ENCODE data around the gene TFDP2. TPM values are rescaled to one million over a fixed set of nuclear protein-coding genes. Genes with fewer than 3 reads are reported as not detected.
"Not testable (repeated sequence)": the region's sequence is repeated elsewhere in the genome, so short reads cannot be mapped to it uniquely, and the experiment has no call there.

The TFDP2 gene, protein sequence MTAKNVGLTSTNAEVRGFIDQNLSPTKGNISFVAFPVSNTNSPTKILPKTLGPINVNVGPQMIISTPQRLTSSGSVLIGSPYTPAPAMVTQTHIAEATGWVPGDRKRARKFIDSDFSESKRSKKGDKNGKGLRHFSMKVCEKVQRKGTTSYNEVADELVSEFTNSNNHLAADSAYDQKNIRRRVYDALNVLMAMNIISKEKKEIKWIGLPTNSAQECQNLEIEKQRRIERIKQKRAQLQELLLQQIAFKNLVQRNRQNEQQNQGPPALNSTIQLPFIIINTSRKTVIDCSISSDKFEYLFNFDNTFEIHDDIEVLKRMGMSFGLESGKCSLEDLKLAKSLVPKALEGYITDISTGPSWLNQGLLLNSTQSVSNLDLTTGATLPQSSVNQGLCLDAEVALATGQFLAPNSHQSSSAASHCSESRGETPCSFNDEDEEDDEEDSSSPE
- polyA plus RNA-seq (2013, experiment 1 of 2; ENCODE audit: insufficient read length) = 12.1 TPM
- polyA plus RNA-seq (2013, experiment 2 of 2; ENCODE audit: insufficient read length) = 13.5 TPM

DNA sequence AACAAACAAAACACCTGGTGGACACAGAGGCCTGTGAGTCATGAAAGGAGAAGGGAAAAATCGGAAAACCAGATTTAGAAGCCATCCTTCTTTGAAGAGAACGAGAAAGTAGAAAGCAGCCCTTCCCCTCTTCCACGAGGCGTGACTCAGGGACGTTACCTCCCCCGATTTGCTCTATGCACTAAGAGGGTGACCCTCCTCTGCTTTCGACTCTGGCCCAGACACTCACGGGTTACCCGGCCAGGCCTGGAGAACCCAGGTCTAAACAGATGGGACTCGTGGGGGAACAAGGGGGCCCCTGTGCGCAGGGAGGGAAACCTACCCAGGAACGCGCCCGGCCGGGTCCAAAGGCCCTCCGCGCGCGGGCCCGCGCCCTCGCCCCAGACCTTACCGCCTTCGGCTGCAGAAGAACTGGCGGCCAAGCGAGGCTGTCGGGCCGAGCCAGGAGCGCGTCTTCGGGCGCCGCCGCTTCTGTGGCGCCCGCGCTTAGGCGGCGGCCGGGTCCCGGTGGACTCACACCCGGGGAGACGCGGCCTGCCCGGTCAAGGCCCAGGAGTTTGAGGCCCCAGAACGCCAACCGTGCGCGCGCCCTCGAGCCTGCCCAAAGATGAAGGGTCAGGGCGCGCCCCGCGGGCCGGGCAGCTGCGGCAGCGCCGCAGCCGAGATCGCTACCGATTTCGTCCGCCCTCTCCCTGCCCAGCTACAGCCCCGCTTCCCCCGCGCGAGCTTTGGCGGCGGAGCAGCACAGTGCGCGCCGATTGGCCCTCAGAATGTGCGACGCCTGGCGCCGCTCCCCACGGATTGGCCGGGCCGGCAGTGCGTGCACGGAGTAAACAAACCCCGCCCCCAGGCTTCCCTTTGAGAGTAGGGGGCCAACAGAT, at the start of gene TFDP2:
TSS of gene TFDP2 (minus strand) at position 753 of the 881 bp plus-strand sequence. CDS start 47,795 bp downstream, outside the sequence.
- peak; percentile 89 for DNase-seq

DNA sequence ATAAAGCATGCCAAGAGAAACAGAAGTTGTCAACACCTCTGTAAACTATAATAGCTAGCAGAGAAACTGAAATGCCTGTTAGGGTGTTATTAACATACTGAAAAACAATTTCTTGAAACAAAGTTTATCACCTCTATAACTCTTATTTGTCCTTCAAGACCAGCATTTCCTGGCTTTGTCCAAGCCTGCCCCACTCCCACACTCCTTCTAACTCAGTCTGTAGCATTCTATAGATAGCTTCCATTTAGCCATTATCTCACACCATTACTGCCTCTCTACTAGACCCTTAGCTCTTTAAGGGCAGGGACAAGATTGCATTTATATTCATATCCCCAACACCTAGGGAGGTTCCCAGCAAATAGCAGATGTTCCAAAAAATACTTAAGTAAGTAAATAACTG, 39.5 kb upstream of the TFDP2 start:
- no peak for DNase-seq

DNA sequence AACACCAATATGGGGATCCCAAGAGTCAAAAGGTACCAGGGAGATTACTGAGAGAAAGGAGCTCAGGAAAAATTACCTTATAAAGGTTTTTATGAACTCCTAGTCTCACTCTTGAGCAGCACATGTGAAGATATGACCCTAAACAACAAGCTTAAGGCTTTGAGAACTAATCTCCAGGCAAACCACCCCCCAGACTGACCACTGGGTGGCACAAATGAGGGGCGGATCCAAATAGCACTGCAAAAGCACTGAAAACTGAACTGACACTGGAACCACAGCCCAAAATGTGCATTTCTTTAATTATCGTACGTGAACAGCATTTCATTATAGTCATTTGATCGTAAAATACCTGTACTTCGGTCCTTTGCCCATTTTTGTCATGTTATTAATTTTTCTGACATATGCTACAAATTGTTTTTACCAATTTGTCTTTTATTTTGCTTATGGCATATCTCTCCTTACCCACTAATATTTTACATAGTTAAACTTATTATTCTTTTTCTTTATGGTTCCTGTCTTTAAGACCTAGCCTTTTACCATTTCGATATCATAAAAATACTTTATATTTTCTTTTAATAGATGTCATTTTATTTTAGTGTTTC, 31.5 kb upstream of the TFDP2 start:
- DNase-seq = peak; percentile 32

DNA sequence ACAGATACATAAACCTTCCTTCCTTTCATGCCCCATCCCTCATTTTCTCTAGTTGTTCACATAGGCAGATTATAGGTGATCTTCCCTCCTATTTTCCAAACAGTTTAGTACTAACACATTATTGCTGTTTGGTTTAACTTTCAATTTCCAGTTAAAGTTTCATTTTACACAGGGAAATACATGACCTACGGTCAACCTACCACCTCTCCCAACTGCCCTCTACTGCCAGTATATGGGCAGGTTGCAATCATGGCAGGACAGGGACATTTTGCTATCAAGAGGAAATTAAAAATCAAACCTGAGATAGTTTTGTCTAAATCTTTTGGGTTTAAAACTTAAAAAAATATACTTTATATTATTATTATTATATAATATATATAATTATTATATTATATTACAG, 26.1 kb upstream of the TFDP2 start:
- no peak for DNase-seq

DNA sequence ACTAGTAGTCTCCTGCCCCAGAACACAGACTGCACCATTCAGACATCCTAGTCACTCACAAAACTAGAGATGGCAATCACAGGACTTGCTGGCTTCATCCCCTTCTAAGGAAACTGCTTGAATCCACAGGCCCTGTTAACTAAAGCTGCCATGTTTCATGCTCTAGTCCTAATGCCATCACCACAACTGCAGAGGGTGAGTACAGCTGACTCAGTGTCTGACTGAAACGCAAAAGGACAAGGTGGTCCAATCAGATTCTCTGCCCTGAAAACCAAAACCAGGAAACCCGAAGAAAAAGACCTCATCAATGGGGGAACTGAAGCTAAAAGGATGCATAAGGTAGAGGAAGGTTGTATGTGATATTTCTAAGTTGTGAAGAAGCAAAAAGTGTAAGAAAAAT, 25.2 kb upstream of the TFDP2 start:
- no peak for DNase-seq

DNA sequence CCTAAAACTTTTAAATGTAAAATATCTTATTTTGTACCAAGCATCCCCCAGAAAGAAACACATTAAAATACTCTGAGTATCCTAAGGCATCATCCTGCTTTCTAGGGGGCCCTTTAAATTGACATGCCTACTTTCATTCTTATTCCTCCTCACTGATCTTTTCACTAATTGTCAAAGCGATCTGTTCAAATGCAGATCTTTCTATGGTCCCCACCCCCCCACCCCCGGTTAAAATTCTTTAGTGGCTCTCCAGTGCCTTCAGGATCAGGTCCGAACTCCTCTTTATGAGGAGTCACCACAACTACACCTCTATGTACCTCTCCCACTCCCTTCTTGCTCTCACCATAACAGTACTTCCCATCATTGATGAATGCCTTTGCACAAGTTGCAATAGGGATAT, 19.2 kb upstream of the TFDP2 start:
- no peak for DNase-seq

DNA sequence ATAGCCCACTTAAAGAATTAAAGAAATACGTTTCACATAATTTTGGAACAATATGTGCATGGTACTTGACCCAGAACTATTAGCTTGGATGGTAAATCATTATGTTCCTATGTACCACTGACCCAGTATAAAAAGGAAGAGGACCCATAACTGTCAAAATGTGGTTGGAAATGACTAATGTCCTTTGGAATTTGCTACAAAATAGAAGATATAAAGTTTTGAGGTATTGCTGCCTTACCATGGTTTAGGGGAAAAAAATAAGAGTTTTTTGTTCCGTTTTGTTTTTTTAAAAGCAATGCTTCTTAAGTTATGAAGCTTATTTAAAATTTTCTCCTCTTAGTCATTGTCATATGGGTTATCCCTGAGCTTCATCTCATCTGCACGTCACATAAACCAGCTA, 15.8 kb upstream of the TFDP2 start:
- peak; percentile 69 for DNase-seq

DNA sequence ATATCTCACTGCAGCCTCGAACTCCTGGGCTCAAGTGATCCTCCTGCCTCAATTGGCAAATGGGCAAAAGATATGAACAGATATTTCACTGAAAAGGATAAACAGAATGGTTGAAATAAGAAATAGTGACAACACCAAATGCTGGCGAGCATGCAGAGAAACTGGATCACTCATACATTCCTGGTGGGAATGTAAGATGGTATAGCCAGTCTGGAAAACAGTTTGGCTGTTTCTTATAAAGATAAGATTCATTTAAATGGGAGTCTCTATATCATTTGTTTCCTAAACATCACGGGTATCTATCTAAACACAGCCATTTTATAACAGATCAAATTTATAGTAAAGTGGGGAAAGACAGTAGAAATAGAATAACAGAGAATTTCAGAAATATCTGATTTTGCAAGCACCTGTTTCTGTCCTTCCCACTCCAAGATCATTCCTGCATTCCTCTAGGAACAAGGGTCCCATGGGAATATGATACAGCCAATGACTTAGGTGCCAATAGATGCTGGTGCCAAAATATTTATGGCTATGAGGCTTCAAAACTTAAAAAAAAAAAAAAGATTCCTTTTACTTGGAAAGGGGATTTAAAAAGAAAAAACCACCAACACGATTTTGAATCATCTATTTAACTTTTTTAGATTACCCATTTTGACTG, 9.9 kb upstream of the TFDP2 start:
- DNase-seq = no peak

DNA sequence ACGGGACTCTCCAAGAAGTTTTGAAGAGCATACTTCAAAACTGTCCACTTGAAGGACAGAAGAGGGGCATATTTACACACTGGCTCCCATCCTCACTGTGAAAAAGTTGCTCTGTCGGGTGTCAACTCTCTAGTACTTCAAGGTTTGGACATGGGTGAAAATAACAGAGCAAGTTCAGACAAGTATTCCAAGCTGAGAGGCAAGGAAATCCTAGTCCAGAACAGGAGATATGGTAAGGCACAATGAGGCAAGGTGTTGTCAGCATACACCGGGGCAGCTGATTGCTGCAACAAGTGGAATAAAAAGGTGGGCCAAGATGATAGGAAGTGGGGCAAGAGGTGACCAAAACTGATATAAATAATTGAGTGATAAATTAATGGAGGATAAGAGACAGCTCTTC, 4.8 kb upstream of the TFDP2 start:
- DNase-seq = no peak

DNA sequence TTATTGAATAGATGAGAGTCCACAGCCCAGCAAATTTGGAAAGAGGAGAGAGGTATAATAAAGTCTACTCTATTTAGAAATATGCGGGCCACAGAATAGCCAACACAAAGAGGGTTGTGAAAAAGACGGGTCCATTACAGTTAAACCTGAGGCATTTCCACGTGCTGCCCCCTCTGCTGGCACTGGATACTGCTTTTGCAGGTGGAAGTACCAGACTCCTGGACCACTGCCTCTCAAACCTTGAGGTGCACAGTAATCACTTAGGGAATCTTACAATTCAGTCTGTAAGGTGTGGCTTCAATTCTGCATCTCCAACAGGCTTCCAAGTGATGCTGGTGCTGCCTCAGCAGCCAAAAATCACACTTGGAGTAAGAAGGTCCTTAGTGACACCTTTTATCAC, 3.0 kb upstream of the TFDP2 start:
- no peak for DNase-seq

DNA sequence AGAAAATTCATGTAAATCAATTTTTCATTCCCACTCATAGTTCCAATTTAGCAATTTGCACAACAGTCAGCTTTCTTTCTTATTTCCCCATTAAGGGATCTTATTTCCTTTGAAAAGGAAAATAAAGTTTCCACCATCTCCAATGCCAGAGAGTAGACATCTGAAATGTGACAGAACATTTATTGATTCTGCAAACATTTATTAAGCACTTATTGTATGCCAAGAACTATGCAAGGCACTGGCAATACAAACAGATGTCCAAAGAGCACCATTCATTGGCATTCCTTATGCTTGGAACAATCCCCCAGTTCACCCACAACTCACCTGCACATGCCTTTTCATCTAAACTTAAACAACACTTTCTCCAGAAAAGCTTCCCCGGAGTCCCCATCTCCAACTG, 2.5 kb upstream of the TFDP2 start:
- no peak for DNase-seq

DNA sequence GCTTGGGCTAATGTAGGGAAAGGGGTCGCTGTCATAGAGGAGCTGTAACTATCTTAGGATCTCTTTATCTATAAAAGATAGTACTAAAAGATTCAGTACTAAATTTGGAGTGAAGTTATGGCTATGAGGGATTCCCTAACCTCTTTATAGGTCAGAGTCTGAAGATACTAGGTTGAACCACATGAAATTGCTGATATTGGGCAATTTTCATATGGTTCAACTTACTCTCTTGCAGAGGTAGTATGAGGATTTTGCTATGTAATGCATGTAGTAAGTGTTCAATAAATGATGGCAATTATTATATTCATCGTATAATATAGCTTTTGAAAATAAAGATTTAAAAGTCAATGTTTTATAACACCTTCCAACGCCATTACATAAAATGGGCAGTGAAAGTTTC, 1.9 kb upstream of the TFDP2 start:
- DNase-seq = no peak

DNA sequence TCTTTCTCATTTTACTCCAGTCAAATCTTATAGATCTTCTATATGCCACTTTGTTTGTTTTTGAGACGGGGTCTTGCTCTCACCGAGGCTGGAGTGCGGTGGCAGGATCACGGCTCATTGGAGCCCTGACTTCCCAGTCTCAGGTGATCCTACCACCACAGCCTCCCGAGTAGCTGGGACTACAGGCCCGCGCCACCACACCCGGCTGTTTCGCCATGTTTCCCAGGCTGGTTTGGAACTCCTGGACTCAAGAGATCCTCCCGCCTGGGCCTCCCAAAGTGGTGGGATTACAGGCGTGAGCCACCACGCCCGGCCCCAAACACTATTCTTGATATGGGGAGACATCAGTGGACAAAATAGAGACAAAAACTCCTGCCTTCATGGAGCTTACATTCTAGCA, 927 bp upstream of the TFDP2 start:
- no peak for DNase-seq

DNA sequence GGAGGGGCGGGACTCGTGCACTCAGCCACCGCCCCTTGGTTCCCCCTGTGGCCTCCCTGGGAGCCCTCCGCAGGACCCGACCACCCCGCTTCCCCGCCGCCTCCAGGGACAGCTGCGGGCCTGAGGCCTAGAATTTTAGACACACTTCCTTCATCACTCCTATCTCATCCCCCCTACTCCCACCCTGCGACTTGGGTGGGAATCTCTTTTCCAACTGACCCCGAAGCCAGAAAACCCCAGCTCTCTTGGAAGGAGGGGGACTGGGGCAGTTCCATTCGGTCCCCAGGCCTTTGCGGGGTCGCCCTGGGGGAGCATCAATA, 289 bp upstream of the TFDP2 start:
- no peak for DNase-seq

DNA sequence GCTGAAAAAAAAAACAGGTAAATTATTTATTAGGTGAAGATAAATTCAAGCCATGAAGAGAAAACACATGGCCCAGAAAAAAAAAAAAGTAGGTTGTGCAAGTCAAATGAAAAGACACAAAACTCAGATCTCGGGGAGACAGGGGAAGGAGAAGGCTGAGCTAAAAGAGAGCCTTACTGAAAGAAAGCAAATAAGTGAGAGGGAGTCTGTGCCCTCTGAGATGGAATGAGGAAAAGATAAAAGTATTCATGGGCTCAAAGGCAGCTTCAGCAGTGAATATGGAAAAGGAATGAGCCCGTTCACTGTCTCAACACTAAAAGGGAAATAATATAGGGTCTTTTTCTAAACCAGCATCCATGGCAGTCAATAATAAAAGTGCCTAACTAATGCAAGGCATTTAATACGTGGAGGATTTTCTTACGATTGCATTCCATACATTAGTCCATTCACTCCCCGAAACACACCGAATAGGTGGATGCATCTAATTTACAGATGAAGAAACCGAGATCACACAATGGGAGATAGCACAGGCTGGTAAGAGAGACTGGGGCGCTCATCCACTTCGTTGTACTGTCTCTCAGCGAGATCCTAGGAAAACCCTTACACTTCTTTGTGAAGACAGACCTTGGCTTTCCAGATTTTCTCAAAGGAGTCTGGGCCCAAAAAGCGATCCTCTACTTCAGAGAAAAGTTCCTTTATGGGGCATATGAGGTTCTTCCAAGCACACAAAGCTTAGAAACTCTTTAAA, 1.1 kb downstream of the TFDP2 start:
- DNase-seq = no peak

DNA sequence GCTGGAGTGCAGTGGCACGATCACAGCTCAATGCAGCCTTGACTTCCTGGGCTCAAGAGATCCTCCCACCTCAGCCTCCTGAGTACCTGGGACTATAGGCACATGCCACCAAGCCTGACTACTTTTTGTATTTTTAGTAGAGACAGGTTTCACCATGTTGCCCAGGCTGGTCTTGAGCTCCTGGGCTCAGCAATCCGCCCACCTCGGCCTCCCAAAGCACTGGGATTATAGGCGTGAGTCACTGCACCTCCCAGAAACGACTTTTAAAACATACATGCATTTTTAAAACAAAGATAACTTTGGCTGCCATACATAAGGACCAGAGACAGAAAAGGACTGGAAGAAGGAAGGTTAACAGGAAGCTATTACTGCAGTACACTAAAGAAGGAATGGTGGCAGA, 4.8 kb downstream of the TFDP2 start:
- DNase-seq = not testable (repeated sequence)

DNA sequence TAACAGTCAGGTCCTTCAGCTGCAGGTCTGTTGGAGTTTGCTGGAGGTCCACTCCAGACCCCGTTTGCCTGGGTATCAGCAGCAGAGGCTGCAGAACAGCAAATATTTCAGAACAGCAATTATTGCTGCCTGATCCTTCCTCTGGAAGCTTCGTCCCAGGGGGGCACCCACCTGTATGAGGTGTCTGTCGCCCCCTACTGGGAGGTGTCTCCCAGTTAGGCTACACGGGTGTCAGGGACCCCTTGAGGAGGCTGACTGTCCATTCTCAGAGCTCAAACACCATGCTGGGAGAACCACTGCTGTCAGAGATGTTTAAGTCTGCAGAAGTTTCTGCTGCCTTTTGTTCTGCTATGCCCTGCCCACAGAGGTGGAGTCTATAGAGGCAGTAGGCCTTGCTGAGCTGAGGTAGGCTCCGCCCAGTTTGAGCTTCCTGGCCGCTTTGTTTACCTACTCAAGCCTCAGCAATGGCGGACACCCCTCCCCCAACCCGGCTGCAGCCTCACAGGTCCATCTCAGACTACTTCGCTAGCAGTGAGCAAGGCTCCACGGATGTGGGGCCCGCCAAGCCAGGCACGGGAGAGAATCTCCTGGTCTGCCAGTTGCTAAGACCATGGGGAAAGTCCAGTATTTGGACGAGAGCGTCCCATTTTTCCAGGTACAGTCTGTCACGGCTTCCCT, 8.6 kb downstream of the TFDP2 start:
- not testable (repeated sequence) for DNase-seq

DNA sequence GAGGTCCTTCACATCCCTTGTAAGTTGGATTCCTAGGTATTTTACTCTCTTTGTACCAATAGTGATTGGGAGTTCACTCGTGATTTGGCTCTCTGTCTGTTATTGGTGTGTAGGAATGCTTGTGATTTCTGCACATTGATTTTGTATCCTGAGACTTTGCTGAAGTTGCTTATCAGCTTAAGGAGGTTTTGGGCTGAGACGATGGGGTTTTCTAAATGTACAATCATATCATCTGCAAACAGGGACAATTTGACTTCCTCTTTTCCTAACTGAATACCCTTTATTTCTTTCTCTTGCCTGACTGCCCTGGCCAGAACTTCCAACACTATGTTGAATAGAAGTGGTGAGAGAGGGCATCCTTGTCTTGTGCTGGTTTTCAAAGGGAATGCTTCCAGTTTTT, 12.3 kb downstream of the TFDP2 start:
- DNase-seq = not testable (repeated sequence)

DNA sequence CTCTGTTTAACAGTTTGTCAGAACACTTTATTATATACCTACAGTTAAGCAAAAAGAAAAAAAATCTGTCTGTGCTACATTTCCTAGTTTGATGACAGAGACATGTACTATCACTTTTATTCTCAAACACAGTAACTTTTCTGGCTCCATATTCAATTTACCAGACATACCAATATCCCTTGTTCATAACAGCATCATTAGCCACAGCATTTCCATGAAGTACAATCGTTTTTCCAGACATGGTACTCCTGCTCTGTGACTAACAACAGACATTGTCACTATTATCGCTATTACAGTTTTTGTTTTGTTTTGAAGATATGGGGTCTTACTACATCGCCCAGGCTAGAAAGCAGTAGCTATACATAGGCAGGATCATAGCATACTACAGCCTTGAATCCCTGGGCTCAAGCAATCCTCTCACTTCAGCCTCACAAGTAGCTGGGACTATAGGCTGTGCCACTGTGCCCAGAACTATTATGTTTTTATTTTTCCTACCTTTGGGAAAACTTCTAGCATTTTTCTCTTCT, 14.5 kb downstream of the TFDP2 start:
- DNase-seq = no peak

DNA sequence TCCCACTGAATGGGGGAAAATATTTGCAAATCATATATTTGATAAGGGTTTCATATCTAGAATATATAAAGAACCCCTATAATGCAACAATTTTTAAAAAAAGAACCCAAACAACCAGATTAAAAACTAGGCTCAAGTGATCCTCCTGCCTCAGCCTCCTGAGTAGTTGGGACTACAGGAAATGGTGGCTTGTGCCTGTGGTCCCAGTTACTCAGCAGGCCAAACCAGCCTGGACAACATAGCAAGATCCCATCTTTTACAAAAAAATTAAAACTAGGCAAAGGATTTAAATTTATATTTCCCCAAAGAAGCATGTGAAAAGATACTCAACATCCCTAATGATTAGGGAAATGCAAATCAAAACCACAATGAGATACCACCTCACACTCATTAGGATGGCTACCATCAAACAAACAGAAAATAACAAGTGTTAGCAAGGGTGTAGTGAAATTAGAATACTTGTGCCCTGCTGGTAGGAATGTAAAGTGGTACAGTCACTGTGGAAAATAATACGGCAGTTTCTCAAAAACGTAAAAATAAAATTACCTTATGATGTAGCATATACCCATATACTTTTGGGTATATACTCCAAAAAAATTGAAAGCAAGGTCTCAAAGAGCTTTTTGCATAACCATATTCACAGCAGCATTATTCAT, 19.7 kb downstream of the TFDP2 start:
- DNase-seq = no peak
